Right ventricle myocardium inferior (tissue), 1 donor: ENCODE results near the gene AMIGO3. TPM values are rescaled to one million over a fixed set of nuclear protein-coding genes. Genes with fewer than 3 reads are reported as not detected.

ENCODE experiments used
- ATAC-seq: fragments of 200-7000 bp; cut with Tn5 transposase; one replicate; pipeline ENCODE4 v1.9.1; 2020; ENCODE audit warnings: mild to moderate bottlenecking, moderate library complexity
- DNase-seq: peaks from one replicate; pipeline ENCODE4 v3.0.0; 2021; ENCODE audit errors: missing footprints
- intact Hi-C: fragments of 100-400 bp; cut with DNase I; formaldehyde crosslinking; loops from one replicate; pipeline ENCODE4 v1.11.0; 2022
- total RNA-seq: library from RNA; stranded (reverse); fragmentation: NEBNext Ultra II Directional; extraction: Animal tissue kit (Norgen Biotek cat#: 25700); gene quantifications from one replicate; pipeline ENCODE4 v1.2.1, GENCODE V29; 2021
- donor health status: DM: no; HTN: yes; CAD: no; lungs with severe emphysema.

AMIGO3 gene
- total RNA-seq, 1 donor from 2014 or later, result not detected

GRCh38 chr3:49727154-49727923 is 7.9 kb upstream of the AMIGO3 start:
- intact Hi-C loops, result no loop called here
- no peak for DNase-seq

GRCh38 chr3:49725906-49726681 is 6.6 kb upstream of the AMIGO3 start:
- intact Hi-C loops, result no loop called here
- DNase-seq, result no peak
- no peak for ATAC-seq

More at GRCh38 chr3:49727154-49727923, 7.9 kb upstream of the AMIGO3 start:
- ATAC-seq, result no peak

- intact Hi-C loops, result loop anchor here (5.0 kb wide), 1 partner anchor 563 kb away; no protein-coding TSS in a partner anchor
- no peak for DNase-seq
- no peak for ATAC-seq
Measured at GRCh38 chr3:49724586-49724985, 5.1 kb upstream of the AMIGO3 start.

- peak; percentile 99 for DNase-seq
- intact Hi-C loops, result loop anchor here (5.0 kb wide), 1 partner anchor 563 kb away; no protein-coding TSS in a partner anchor
- peak; percentile 92 for ATAC-seq
Measured at GRCh38 chr3:49723628-49724551, 4.4 kb upstream of the AMIGO3 start, which contains the start of gene GMPPB. TSS of gene GMPPB (minus strand) at chr3:49723951. CDS start at chr3:49723726, 225 bp downstream.

- peak; percentile 81 for DNase-seq
- intact Hi-C loops, result loop anchor here (5.0 kb wide), 1 partner anchor 564 kb away; no protein-coding TSS in a partner anchor
- no peak for ATAC-seq
Measured at GRCh38 chr3:49723296-49723627, 3.8 kb upstream of the AMIGO3 start.

- no peak for DNase-seq
- intact Hi-C loops, result loop anchor here (5.0 kb wide), 1 partner anchor 564 kb away; no protein-coding TSS in a partner anchor
- ATAC-seq, result no peak
Measured at GRCh38 chr3:49722896-49723295, 3.4 kb upstream of the AMIGO3 start.

GRCh38 chr3:49721896-49722781 is 2.7 kb upstream of the AMIGO3 start:
- intact Hi-C loops, result loop anchor here (5.0 kb wide), 1 partner anchor 565 kb away; no protein-coding TSS in a partner anchor
- ATAC-seq, result no peak
- peak; percentile 46 for DNase-seq

- intact Hi-C loops, result loop anchor here (5.0 kb wide), 1 partner anchor 566 kb away; no protein-coding TSS in a partner anchor
- peak; percentile 26 for DNase-seq
- no peak for ATAC-seq
Measured at GRCh38 chr3:49721596-49721895, 2.1 kb upstream of the AMIGO3 start.

- ATAC-seq, result no peak
- intact Hi-C loops, result loop anchor here (5.0 kb wide), 1 partner anchor 566 kb away; no protein-coding TSS in a partner anchor
- DNase-seq, result peak; percentile 53
Measured at GRCh38 chr3:49720855-49721595, 1.5 kb upstream of the AMIGO3 start.

- ATAC-seq (no peak), DNase-seq (peak; percentile 71)
- intact Hi-C loops, result no loop called here
Measured at GRCh38 chr3:49718858-49719213, 648 bp downstream of the AMIGO3 start.

- peak; percentile 53 for DNase-seq
- intact Hi-C loops, result no loop called here
- ATAC-seq, result no peak
Measured at GRCh38 chr3:49717959-49718857, 1.3 kb downstream of the AMIGO3 start.

GRCh38 chr3:49717211-49717958 is 2.1 kb downstream of the AMIGO3 start:
- no peak for DNase-seq
- ATAC-seq, result no peak
- intact Hi-C loops, result no loop called here

GRCh38 chr3:49716691-49717210 is 2.7 kb downstream of the AMIGO3 start:
- ATAC-seq (no peak), DNase-seq (no peak)
- intact Hi-C loops, result no loop called here

- intact Hi-C loops, result no loop called here
- ATAC-seq (no peak), DNase-seq (no peak)
Measured at GRCh38 chr3:49716169-49716568, 3.3 kb downstream of the AMIGO3 start.

- ATAC-seq, result no peak
- intact Hi-C loops, result no loop called here
- peak; percentile 63 for DNase-seq
Measured at GRCh38 chr3:49715611-49716121, 3.8 kb downstream of the AMIGO3 start.
